HFFc6 (cell line): ENCODE data around the gene EIF5B. TPM values are rescaled to one million over a fixed set of nuclear protein-coding genes. Genes with fewer than 3 reads are reported as not detected.
A peak's percentile ranks its signal among the peaks of the same experiment; 100 is the strongest.
"Not testable (repeated sequence)": the region's sequence is repeated elsewhere in the genome, so short reads cannot be mapped to it uniquely, and the experiment has no call there.

ENCODE experiments used
- DNase-seq: peaks from one replicate; pipeline ENCODE4 v3.0.0-alpha.2; 2018
- H3K27ac Mint-ChIP-seq: 2 replicates; pipeline ENCODE4 v1.8.0; 2020; ENCODE audit warnings: mild to moderate bottlenecking, mixed read lengths
- H3K27me3 Mint-ChIP-seq: 2 replicates; pipeline ENCODE4 v1.8.0; 2021; ENCODE audit warnings: mild to moderate bottlenecking, moderate library complexity, mixed read lengths; ENCODE audit not compliant: insufficient read depth
- H3K36me3 Mint-ChIP-seq: 2 replicates; pipeline ENCODE4 v1.8.0; 2021; ENCODE audit warnings: low read depth, mixed read lengths
- H3K4me1 Mint-ChIP-seq: 2 replicates; pipeline ENCODE4 v1.8.0; 2020; ENCODE audit warnings: low read depth, mixed read lengths
- H3K4me3 Mint-ChIP-seq: 2 replicates; pipeline ENCODE4 v1.8.0; 2020; ENCODE audit warnings: mild to moderate bottlenecking, moderate library complexity, mixed read lengths
- H3K9me3 Mint-ChIP-seq: 2 replicates; pipeline ENCODE4 v1.8.0; 2020; ENCODE audit warnings: mild to moderate bottlenecking, mixed read lengths
- CTCF ChIP-seq: fragments of 200-600 bp; sonication (generic); IDR thresholded peaks from 2 replicates; pipeline ENCODE4 v1.5.0; 2021; ENCODE audit warnings: antibody characterized with exemption, mild to moderate bottlenecking
- long read RNA-seq: library from polyadenylated mRNA; unstranded; transcript quantifications from one replicate; pipeline ENCODE4 v2.0.0, GENCODE V29; 2019
- total RNA-seq, 6 experiments: library from RNA; stranded (reverse); fragmentation: NEBNext Ultra II Directional; extraction: Animal tissue kit (Norgen Biotek cat#: 25700); gene quantifications; 2 replicates in 1 of 6; 3 replicates in 5 of 6; pipeline ENCODE4 v1.2.3, GENCODE V29; 2021

Gene EIF5B
- total RNA-seq = 10 to 100 TPM; 43.9 to 51.1 (median 47.8) TPM
- long read RNA-seq, partial matches to known transcripts = 78 of 80 reads
- long read RNA-seq, other reads (novel, unspliced or antisense) = 2 of 80 reads

- Mint-ChIP-seq H3K4me1 (peaks cover 40% of the 10 kb centered on the region), H3K27me3 (peaks cover 1% of the 10 kb centered on the region; the same call in 1 of the 2 replicates), H3K27ac (no peak within 1 kb of the TSS), H3K36me3 (peaks cover 12% of the 10 kb centered on the region), H3K9me3 (no peaks in the 10 kb centered on the region), H3K4me3 (no peak within 1 kb of the TSS)
- DNase-seq = peak; percentile 93
- peak; percentile 76 for TF ChIP-seq CTCF
Measured at GRCh38 chr2:99337113-99338028, at the start of gene EIF5B. Gene EIF5B (plus strand): TSS chr2:99337389. CDS start chr2:99337555, 166 bp downstream.

GRCh38 chr2:99297994-99298393 lies 39.2 kb upstream of the EIF5B start:
- Mint-ChIP-seq H3K27ac (no peak overlapping the region), H3K4me3 (no peak overlapping the region), H3K4me1 (peaks cover 7% of the 10 kb centered on the region; the same call in 1 of the 2 replicates), H3K27me3 (no peaks in the 10 kb centered on the region; the same call in 1 of the 2 replicates), H3K36me3 (no peaks in the 10 kb centered on the region), H3K9me3 (no peaks in the 10 kb centered on the region)
- no peak for TF ChIP-seq CTCF
- DNase-seq = no peak

GRCh38 chr2:99299580-99299979 lies 37.6 kb upstream of the EIF5B start:
- DNase-seq = no peak
- no peak overlapping the region for H3K4me3 Mint-ChIP-seq
- no peaks in the 10 kb centered on the region for H3K9me3 Mint-ChIP-seq
- H3K4me1 Mint-ChIP-seq = peaks cover 7% of the 10 kb centered on the region; the same call in 1 of the 2 replicates
- no peaks in the 10 kb centered on the region for H3K36me3 Mint-ChIP-seq
- no peaks in the 10 kb centered on the region; the same call in 1 of the 2 replicates for H3K27me3 Mint-ChIP-seq
- H3K27ac Mint-ChIP-seq = no peak overlapping the region
- no peak for TF ChIP-seq CTCF

- not testable (repeated sequence) for H3K4me3 Mint-ChIP-seq, H3K9me3 Mint-ChIP-seq, H3K4me1 Mint-ChIP-seq, H3K27ac Mint-ChIP-seq, H3K36me3 Mint-ChIP-seq, H3K27me3 Mint-ChIP-seq, DNase-seq
Measured at GRCh38 chr2:99301097-99301496, 36.1 kb upstream of the EIF5B start, which contains the start of gene LYG1. Gene LYG1 (minus strand): TSS chr2:99301197. CDS start chr2:99295670, 5,527 bp downstream.

GRCh38 chr2:99317161-99317872 lies 19.9 kb upstream of the EIF5B start:
- no peaks in the 10 kb centered on the region for H3K4me1 Mint-ChIP-seq
- no peaks in the 10 kb centered on the region for H3K27me3 Mint-ChIP-seq
- no peak overlapping the region for H3K27ac Mint-ChIP-seq
- no peak for TF ChIP-seq CTCF
- H3K9me3 Mint-ChIP-seq = no peaks in the 10 kb centered on the region
- peaks cover 34% of the 10 kb centered on the region for H3K36me3 Mint-ChIP-seq
- no peak overlapping the region for H3K4me3 Mint-ChIP-seq
- no peak for DNase-seq

GRCh38 chr2:99317873-99318200 lies 19.4 kb upstream of the EIF5B start:
- DNase-seq, H3K27ac Mint-ChIP-seq, H3K4me3 Mint-ChIP-seq, H3K9me3 Mint-ChIP-seq, H3K27me3 Mint-ChIP-seq, H3K4me1 Mint-ChIP-seq: not testable (repeated sequence)
- H3K36me3 Mint-ChIP-seq = peaks cover 34% of the 10 kb centered on the region
